SK-N-SH (cell line): ENCODE results near the gene CD74.

Experiments
- CHD2 ChIP-seq: fragments of 150-350 bp; IDR thresholded peaks from 2 replicates; pipeline ENCODE4 v1.6.1; 2018; ENCODE audit warnings: low read length; ENCODE audit not compliant: partially characterized antibody
- CTCF ChIP-seq: fragments of 200-600 bp; sonication (generic); IDR thresholded peaks from 2 replicates; pipeline ENCODE4 v1.6.1; 2017; ENCODE audit warnings: antibody characterized with exemption, mild to moderate bottlenecking, moderate library complexity
- EP300 ChIP-seq, 2 experiments: IDR thresholded peaks; 2 replicates each; pipeline versions ENCODE4 v1.4.0 to v1.6.1; 2012; ENCODE audit warnings: borderline replicate concordance in 1 of 2, low read depth in 1 of 2, low read length in 1 of 2
- EZH2phosphoT487 ChIP-seq: fragments of 200-600 bp; sonication (generic); IDR thresholded peaks from 2 replicates; pipeline ENCODE4 v1.6.1; 2017; ENCODE audit warnings: low read depth, mixed run types, mild to moderate bottlenecking, antibody characterized with exemption, moderate library complexity, borderline replicate concordance
- FOSL2 ChIP-seq: IDR thresholded peaks from 2 replicates; pipeline ENCODE4 v1.4.0; 2012; ENCODE audit warnings: low read depth, mild to moderate bottlenecking, moderate library complexity, borderline replicate concordance
- GABPA ChIP-seq: IDR thresholded peaks from 2 replicates; pipeline ENCODE4 v1.4.0; 2012; ENCODE audit warnings: low read depth, mild to moderate bottlenecking
- JUND ChIP-seq: IDR thresholded peaks from 2 replicates; pipeline ENCODE4 v1.4.0; 2012
- MXI1 ChIP-seq: IDR thresholded peaks from 2 replicates; pipeline ENCODE4 v1.6.1; 2012; ENCODE audit warnings: mild to moderate bottlenecking, low read depth, low read length, improper control_type of control experiment
- NRF1 ChIP-seq: IDR thresholded peaks from 2 replicates; pipeline ENCODE4 v1.6.1; 2012; ENCODE audit warnings: low read depth, mild to moderate bottlenecking, low read length
- POLR2AphosphoS5 ChIP-seq: IDR thresholded peaks from 2 replicates; pipeline ENCODE4 v1.6.1; 2012; ENCODE audit warnings: low read depth, low read length
- RCOR1 ChIP-seq: fragments of 150-350 bp; IDR thresholded peaks from 2 replicates; pipeline ENCODE4 v1.6.1; 2017; ENCODE audit warnings: antibody characterized with exemption, low read length
- RFX5 ChIP-seq: IDR thresholded peaks from 2 replicates; pipeline ENCODE4 v1.6.1; 2012; ENCODE audit warnings: mild to moderate bottlenecking, improper control_type of control experiment, low read length
- SMC3 ChIP-seq: IDR thresholded peaks from 2 replicates; pipeline ENCODE4 v1.6.1; 2012; ENCODE audit warnings: low read depth, low read length, improper control_type of control experiment
- USF2 ChIP-seq: fragments of 150-350 bp; IDR thresholded peaks from 2 replicates; pipeline ENCODE4 v1.6.1; 2017; ENCODE audit warnings: antibody characterized with exemption, low read length, low read depth, borderline replicate concordance

GRCh38 chr5:150356575-150357294 is 56.0 kb downstream of the CD74 start:
- TF ChIP-seq CHD2 = no peak
- no peak for TF ChIP-seq CTCF
- no peak for TF ChIP-seq EP300 (IDR thresholded peaks at IDR 0.05; ENCODE audit: borderline replicate concordance in 1 of 2, low read depth in 1 of 2, low read length in 1 of 2)
- no peak for TF ChIP-seq RCOR1
- no peak for TF ChIP-seq RFX5
- TF ChIP-seq MXI1 = no peak
- TF ChIP-seq GABPA = no peak
- TF ChIP-seq POLR2AphosphoS5 = no peak
- no peak for TF ChIP-seq SMC3
- no peak for TF ChIP-seq NRF1
- no peak for TF ChIP-seq EZH2phosphoT487
- no peak for TF ChIP-seq FOSL2
- TF ChIP-seq USF2 = no peak
- TF ChIP-seq JUND = no peak
